Muscle layer of duodenum (tissue), 2 donors: ENCODE data around the gene PRDM16.

Source experiments
- H3K27ac ChIP-seq: one replicate; pipeline ENCODE4 v1.7.0; 2013; ENCODE audit warnings: mild to moderate bottlenecking, low read length
- H3K27me3 ChIP-seq: one replicate; pipeline ENCODE4 v1.7.0; 2013; ENCODE audit warnings: low read depth, mild to moderate bottlenecking, control low read depth, low read length
- H3K36me3 ChIP-seq, 2 donors: one replicate each; pipeline ENCODE4 v1.7.0; 2013; ENCODE audit warnings: low read length in 2 of 2, control low read depth in 1 of 2, mild to moderate bottlenecking in 1 of 2; ENCODE audit not compliant: insufficient read depth in 2 of 2, control insufficient read depth in 1 of 2
- H3K4me1 ChIP-seq, 2 donors: one replicate each; pipeline ENCODE4 v1.7.0; 2013; ENCODE audit warnings: low read length in 2 of 2, mild to moderate bottlenecking in 2 of 2, control low read depth in 1 of 2, moderate library complexity in 1 of 2; ENCODE audit not compliant: insufficient read depth in 2 of 2, control insufficient read depth in 1 of 2
- H3K4me3 ChIP-seq, 2 donors: one replicate each; pipeline ENCODE4 v1.7.0; 2013; ENCODE audit warnings: low read length in 2 of 2, low read depth in 1 of 2, mild to moderate bottlenecking in 1 of 2
- H3K9me3 ChIP-seq, 2 donors: one replicate each; pipeline ENCODE4 v1.7.0; 2013; ENCODE audit warnings: low read length in 2 of 2, control low read depth in 1 of 2, mild to moderate bottlenecking in 1 of 2; ENCODE audit not compliant: control insufficient read depth in 1 of 2
- donor health status: healthy.

PRDM16 gene

DNA sequence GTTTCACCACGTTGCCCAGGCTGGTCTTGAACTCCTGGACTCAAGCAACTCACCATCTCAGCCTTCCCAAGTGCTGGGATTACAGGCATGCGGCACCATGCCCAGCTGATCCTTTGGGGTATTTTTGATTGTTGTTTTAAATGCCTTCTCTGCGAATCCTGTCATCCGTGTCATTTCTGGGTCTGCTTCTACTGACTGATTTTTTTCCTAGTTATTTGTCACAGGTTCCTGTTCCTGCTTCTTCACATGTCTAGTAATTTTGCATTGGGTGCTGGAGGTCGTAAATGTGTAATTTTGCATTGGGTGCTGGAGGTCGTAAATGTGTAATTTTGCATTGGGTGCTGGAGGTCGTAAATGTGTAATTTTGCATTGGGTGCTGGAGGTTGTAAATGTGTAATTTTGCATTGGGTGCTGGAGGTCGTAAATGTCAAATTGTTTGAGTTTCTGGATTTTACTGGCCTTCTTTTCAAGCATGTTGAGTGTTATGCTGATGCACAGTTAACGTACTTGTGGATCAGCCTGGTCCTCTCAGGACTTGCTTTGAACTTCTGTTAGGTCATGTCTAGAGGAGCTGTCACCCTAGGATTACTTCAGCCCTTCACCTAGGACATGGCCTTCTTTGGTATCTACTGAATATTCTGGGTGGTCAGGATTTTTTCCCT is 381.3 kb downstream of the PRDM16 start:
- H3K4me3 ChIP-seq: no peak overlapping the region
- peaks cover 0 to 4% of the 10 kb centered on the region in 2 donors for H3K9me3 ChIP-seq
- H3K36me3 ChIP-seq: no peaks in the 10 kb centered on the region
- H3K27ac ChIP-seq: no peak overlapping the region
- H3K4me1 ChIP-seq: peaks cover 0 to 16% of the 10 kb centered on the region in 2 donors
- H3K27me3 ChIP-seq: peaks cover 15% of the 10 kb centered on the region

DNA sequence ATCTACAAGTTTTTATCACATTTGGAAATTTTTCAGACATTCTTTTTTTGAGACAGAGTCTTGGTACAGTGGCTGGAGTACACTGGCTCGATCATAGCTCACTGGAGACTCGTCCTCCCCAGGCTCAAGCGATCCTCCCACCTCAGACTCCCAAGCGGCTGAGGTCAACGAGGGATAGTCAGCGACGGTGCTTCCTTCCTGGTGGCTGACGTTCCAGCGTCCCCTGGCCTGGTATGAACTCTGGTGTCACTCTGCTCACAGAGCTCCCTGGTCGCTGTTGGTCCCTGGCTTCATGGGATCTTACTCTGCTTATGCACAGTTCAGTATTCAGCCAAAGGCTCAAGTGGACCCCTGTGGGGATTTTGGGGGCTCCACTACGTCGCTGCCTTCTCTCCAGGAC is 382.0 kb downstream of the PRDM16 start:
- Histone ChIP-seq H3K4me3 (no peak overlapping the region), H3K4me1 (peaks cover 0 to 16% of the 10 kb centered on the region in 2 donors), H3K9me3 (peaks cover 0 to 4% of the 10 kb centered on the region in 2 donors), H3K36me3 (no peaks in the 10 kb centered on the region), H3K27ac (no peak overlapping the region), H3K27me3 (peaks cover 20% of the 10 kb centered on the region)

DNA sequence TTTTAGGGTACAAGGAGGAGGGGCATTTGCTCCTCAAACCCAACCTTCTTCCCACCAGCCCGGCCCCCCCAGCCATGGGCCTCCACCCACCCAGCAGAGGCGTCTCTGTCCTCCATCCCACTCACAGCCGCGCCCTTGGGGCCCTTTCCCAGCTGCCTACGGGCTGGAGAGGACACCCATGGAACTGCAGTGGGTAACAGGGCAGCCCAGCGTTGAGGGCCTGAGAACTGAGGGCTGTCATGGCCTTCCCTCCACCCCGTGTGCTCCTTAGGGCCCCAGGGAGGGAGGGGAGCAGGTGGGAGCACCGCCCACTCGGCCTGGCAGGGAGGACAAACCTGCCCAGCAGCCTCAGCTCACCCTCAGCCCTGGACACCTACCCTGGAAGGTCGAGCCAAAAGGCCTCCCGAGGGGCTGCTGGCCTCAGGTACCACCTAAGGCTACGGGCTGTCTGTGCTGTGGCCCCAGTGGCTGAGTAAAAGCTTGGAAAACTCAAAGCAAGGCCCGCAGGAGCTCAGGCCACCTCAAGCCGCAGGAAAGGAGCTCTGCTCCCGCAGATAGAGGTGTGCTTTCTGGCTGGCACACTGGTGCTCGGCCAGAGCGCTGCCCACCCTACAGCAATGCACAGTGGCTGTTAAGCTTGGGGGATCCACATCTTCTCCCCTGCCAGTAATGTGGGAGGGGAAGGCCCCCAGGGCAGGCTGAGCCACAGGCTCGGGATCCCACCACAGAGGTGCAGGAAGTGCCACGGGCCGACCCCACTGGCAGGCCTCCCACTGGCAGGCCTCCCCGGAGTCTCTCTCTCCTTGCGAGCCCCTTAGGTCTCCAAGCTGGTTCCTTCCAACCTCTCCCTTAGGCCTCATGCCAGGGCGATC is 383.2 kb downstream of the PRDM16 start:
- Histone ChIP-seq H3K4me1 (peaks cover 0 to 19% of the 10 kb centered on the region in 2 donors), H3K27me3 (peaks cover 20% of the 10 kb centered on the region), H3K9me3 (peaks cover 0 to 2% of the 10 kb centered on the region in 2 donors), H3K36me3 (no peaks in the 10 kb centered on the region), H3K27ac (no peak overlapping the region), H3K4me3 (no peak overlapping the region)

DNA sequence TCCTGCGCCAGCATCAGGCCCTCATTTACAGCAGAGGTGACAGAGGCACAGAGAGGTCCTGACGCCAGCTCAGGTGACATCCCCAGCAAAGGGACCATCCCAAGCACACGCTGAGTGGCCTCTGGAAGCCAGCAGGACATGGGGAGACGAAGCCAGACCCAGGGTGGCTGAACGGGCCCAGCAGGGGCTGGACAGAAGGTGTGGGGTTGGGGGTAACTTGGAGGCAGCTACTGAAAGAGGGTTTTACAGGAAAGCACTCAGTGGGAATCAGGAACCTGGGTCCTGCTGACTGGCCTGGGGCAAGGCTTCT is 383.8 kb downstream of the PRDM16 start:
- Histone ChIP-seq H3K4me1 (peaks cover 0 to 25% of the 10 kb centered on the region in 2 donors), H3K27ac (no peak overlapping the region), H3K27me3 (peaks cover 20% of the 10 kb centered on the region), H3K9me3 (peaks cover 0 to 2% of the 10 kb centered on the region in 2 donors), H3K4me3 (no peak overlapping the region), H3K36me3 (no peaks in the 10 kb centered on the region)

DNA sequence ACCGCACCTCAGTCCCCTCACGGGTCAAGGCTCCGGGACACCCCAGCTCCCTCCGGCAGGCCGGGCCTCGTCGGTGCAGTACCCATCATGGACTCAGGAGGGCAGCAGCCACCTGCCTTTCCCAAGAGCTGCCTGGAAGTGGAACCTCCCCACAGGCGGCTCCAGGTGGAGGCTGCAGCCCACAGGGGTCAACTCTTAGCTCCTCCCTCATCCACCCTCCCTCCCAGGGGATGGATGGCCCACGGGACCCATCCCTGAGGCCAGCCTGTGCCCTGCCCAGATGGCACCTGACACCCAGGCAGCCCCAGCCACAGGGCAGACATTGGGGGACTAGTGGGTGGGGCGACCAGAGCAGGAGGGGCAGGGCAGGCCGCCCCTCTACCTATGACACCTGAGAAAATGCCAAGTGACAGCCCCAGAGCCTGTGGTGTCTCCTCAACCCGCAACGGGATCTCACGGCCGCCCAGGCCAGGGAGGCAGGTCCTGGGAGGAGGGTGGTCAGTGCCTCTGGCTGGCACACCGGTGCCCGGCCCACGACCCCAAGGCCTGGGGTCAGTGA is 384.3 kb downstream of the PRDM16 start:
- no peaks in the 10 kb centered on the region for H3K9me3 ChIP-seq
- no peak overlapping the region for H3K27ac ChIP-seq
- H3K36me3 ChIP-seq: no peaks in the 10 kb centered on the region
- no peak overlapping the region for H3K4me3 ChIP-seq
- peaks cover 0 to 26% of the 10 kb centered on the region in 2 donors for H3K4me1 ChIP-seq
- H3K27me3 ChIP-seq: peaks cover 20% of the 10 kb centered on the region

DNA sequence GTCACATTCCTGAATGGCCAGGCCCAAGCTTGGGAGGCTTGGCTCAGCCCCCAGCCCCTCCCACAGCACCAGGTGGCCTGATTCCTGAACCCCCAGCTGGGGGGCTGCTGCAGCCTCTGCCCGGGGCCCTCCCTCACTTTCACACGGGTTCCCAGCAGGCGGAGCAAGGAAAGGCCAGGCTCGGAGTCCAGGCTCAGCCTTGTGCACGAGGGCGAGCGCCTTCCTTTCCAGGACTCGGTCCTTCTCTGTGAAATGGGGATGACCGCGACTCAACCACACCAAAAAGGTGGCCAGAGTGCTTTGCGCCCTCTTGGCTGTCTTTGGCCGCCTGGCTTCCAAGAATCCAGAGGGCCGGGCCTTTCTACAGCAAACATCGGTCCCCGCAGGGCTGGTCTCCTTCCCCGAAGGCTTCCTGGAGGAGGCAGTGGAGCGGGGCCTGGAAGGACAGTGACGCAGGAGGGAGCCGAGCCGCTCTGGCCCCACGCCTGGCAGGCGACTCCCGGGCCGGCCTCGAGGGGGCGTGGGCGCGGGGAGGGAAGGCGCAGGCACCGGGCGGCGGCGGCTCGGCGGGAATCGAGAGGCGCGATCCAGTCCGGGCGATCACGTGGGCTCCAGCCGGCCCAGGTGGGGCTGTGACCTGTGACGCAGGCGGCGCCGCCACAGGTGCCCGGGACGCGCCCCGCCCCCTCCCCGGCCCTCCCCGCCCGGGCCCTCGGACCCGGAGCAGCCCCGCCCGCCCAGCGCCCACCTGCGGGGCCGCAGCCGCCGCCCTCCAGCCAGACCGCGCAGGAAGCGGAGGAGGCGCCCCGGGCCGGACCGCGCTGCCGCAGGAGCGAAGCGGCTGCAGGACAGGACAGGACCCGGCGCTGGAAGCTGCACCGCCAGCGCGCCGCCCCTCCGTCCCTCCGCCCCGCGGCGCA is 385.1 kb downstream of the PRDM16 start, which contains the start of gene ARHGEF16:
Gene ARHGEF16, plus strand, starts transcription at position 775 of the 920 bp plus-strand sequence. CDS start 8,420 bp downstream, outside the sequence.
- H3K4me3 ChIP-seq: peak within 1 kb of the TSS; percentile 39 to 64
- peaks cover 20% of the 10 kb centered on the region for H3K27me3 ChIP-seq
- no peak within 1 kb of the TSS for H3K27ac ChIP-seq
- H3K9me3 ChIP-seq: no peaks in the 10 kb centered on the region
- H3K4me1 ChIP-seq: peaks cover 0 to 26% of the 10 kb centered on the region in 2 donors
- H3K36me3 ChIP-seq: no peaks in the 10 kb centered on the region

DNA sequence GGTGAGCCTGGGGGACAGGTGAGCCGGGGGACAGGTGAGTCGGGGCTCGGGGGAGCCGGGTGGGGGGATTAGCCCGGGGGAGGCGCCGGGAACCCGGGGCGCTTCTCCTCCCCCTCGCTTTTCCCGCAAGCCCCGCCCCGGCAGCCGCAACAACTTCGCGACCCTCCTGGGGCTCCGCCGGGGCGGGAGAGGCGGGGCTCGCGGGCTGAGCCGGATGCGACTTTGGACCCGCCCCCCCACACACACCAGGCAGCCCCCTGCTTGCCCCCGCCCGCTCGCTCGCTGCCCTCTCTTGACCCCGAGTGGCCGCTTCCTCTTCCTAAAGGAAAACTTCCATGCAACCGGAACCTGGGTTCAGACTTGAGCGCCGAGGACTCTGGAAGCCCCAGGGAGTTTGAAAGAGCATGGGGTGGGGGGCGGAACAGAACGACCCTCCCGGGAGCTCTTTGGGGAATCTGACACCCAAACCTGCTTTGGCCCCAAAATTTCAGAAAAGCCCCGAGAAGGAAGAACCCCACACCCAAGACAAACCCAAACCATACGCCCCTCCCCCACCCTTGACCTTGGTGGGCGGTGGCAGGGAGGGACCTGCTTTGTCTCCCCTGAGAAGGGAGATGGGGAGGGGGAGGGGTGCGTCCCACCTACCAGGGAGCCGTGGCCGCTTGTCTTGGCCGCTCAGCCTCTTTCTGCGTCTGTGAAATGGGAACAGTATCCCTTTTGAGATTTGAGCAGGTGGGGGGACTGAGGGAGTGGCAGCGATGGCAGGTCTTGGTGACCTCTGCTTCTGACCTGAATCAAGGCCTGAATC is 386.0 kb downstream of the PRDM16 start:
- H3K27me3 ChIP-seq: peaks cover 20% of the 10 kb centered on the region
- H3K4me3 ChIP-seq: peak overlapping the region; percentile 39 to 64
- H3K4me1 ChIP-seq: peaks cover 0 to 26% of the 10 kb centered on the region in 2 donors
- no peaks in the 10 kb centered on the region for H3K36me3 ChIP-seq
- no peak overlapping the region for H3K27ac ChIP-seq
- H3K9me3 ChIP-seq: no peaks in the 10 kb centered on the region

DNA sequence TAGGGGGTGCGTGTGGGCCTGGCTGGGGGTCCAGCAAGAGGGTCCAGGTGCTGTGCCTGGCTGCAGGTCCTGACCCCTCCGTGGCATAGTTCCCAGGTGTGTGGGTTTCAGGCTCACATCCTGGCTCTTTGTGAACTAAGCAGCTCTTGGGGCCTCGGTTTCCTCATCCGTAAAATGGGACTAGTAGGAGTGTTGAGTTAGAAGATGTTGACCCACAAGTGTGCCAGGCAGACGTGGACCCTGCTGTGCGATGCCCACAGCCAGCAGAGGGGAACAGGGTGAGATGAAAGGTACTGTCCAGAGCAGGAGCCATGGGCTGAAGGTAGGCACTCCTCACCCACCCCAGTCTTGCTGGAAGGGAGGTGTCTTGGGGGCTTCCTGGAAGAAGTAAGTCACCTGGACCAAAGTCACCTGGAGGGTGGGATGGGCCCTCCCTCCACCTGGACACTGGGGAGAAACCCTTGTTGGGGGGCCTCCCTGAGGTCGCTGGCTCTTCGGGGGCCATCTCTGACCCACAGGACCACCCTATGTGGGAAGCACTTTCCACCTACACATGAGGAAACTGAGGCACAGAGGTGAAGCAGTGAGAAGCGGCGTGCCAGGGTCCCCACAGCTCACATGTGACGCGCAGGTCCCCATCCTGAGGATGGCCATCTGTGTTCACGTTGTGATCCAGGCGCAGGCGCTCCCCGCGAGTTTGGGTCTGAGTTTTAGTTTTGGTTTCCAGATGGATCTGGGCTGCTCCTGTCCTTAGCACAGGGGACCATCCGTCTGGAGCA is 386.9 kb downstream of the PRDM16 start:
- Histone ChIP-seq H3K36me3 (no peaks in the 10 kb centered on the region), H3K9me3 (no peaks in the 10 kb centered on the region), H3K4me1 (peaks cover 0 to 26% of the 10 kb centered on the region in 2 donors), H3K4me3 (no peak overlapping the region), H3K27ac (no peak overlapping the region), H3K27me3 (peaks cover 20% of the 10 kb centered on the region)

DNA sequence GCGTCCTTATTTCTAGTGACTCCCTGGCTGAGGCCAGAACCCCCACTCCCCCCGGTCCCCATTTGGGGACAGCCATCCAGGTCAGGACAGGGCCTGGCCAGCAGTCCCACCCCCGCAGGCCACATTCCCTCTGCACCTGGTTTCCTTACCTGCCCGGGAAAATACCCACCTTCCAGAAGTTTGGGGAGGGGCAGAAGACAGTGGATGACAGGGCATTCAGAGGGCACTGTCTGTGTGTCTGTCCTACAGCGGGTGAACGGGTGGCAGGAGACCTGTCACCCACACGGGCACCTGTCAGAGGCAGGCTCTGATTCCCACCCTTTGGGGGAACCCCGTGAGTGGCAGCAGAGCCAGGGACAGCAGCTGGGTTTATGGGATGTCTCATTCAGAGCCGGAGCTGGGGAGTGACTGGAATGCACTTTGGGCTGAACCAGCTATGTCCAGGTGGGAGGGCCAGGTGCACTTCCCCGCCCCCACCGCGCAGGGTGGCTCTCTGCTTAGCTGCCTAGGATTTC is 387.5 kb downstream of the PRDM16 start:
- no peak overlapping the region for H3K4me3 ChIP-seq
- peaks cover 0 to 26% of the 10 kb centered on the region in 2 donors for H3K4me1 ChIP-seq
- H3K36me3 ChIP-seq: no peaks in the 10 kb centered on the region
- H3K27me3 ChIP-seq: peaks cover 20% of the 10 kb centered on the region
- no peaks in the 10 kb centered on the region for H3K9me3 ChIP-seq
- peak overlapping the region; percentile 16 for H3K27ac ChIP-seq
